HepG2 (cell line): ENCODE data around the gene ERRFI1. TPM values are rescaled to one million over a fixed set of nuclear protein-coding genes. Genes with fewer than 3 reads are reported as not detected.

Source experiments
- ADNP ChIP-seq: sonication (generic); formaldehyde crosslinking; IDR thresholded peaks from 2 replicates; pipeline ENCODE4 v1.4.0; 2020; ENCODE audit warnings: missing genetic modification reagents
- ARNT2 ChIP-seq: sonication (generic); formaldehyde crosslinking; IDR thresholded peaks from 2 replicates; pipeline ENCODE4 v1.8.0; 2022; ENCODE audit warnings: mild to moderate bottlenecking, low read depth, missing genetic modification reagents, moderate library complexity
- ARNTL ChIP-seq: sonication (generic); formaldehyde crosslinking; IDR thresholded peaks from 2 replicates; pipeline ENCODE4 v1.4.0; 2020; ENCODE audit warnings: mild to moderate bottlenecking, missing genetic modification reagents
- ATM ChIP-seq: fragments of 450-650 bp; IDR thresholded peaks from 2 replicates; pipeline ENCODE4 v1.7.1; 2017; ENCODE audit warnings: mild to moderate bottlenecking, borderline replicate concordance
- BRD4 ChIP-seq: sonication (generic); formaldehyde crosslinking; IDR thresholded peaks from 2 replicates; pipeline ENCODE4 v1.4.0; 2020; ENCODE audit warnings: missing genetic modification reagents
- CTCF ChIP-seq: sonication (generic); formaldehyde crosslinking; IDR thresholded peaks from 2 replicates; pipeline ENCODE4 v1.5.0; 2020; ENCODE audit warnings: mild to moderate bottlenecking, missing genetic modification reagents, moderate library complexity
- EZH2 ChIP-seq: conservative IDR thresholded peaks from 2 replicates; pipeline ENCODE4 v1.6.1; 2012; ENCODE audit warnings: mild to moderate bottlenecking, low read depth, low read length, moderate library complexity
- KAT7 ChIP-seq: IDR thresholded peaks from 2 replicates; pipeline ENCODE4 v1.6.1; 2018; ENCODE audit warnings: borderline replicate concordance, missing compliant biosample characterization
- MLLT10 ChIP-seq: sonication (generic); formaldehyde crosslinking; IDR thresholded peaks from 2 replicates; pipeline ENCODE4 v1.4.0; 2020; ENCODE audit warnings: missing genetic modification reagents
- NPAS2 ChIP-seq: sonication (generic); formaldehyde crosslinking; IDR thresholded peaks from 2 replicates; pipeline ENCODE4 v1.8.0; 2022; ENCODE audit warnings: mild to moderate bottlenecking, missing genetic modification reagents, borderline replicate concordance
- PHF5A ChIP-seq: IDR thresholded peaks from one replicate; pipeline ENCODE4 v1.6.1; 2018; ENCODE audit warnings: low read depth, missing genetic modification reagents; ENCODE audit not compliant: unreplicated experiment
- PRMT3 ChIP-seq: sonication (generic); formaldehyde crosslinking; IDR thresholded peaks from 2 replicates; pipeline ENCODE4 v1.8.1; 2022; ENCODE audit warnings: low read depth, mild to moderate bottlenecking, moderate library complexity, missing genetic modification reagents, borderline replicate concordance
- SATB2 ChIP-seq: sonication (generic); formaldehyde crosslinking; IDR thresholded peaks from 2 replicates; pipeline ENCODE4 v1.5.0; 2020; ENCODE audit warnings: missing genetic modification reagents
- SCMH1 ChIP-seq: sonication (generic); formaldehyde crosslinking; IDR thresholded peaks from 2 replicates; pipeline ENCODE4 v1.9.0; 2021; ENCODE audit warnings: missing genetic modification reagents, mild to moderate bottlenecking, borderline replicate concordance
- SOX5 ChIP-seq: IDR thresholded peaks from 2 replicates; pipeline ENCODE4 v1.6.1; 2016; ENCODE audit warnings: borderline replicate concordance
- TMF1 ChIP-seq: sonication (generic); formaldehyde crosslinking; IDR thresholded peaks from 2 replicates; pipeline ENCODE4 v1.8.1; 2022; ENCODE audit warnings: low read depth, missing genetic modification reagents
- ZBTB14 ChIP-seq: sonication (generic); formaldehyde crosslinking; IDR thresholded peaks from 2 replicates; pipeline ENCODE4 v1.4.0; 2020; ENCODE audit warnings: missing genetic modification reagents
- ZNF3 ChIP-seq: IDR thresholded peaks from 2 replicates; pipeline ENCODE4 v1.7.0; 2017; ENCODE audit warnings: inconsistent platforms
- ZNF724P ChIP-seq: sonication (generic); formaldehyde crosslinking; IDR thresholded peaks from 2 replicates; pipeline ENCODE4 v1.8.0; 2022; ENCODE audit warnings: missing genetic modification reagents, borderline replicate concordance
- ZNF773 ChIP-seq: sonication (generic); formaldehyde crosslinking; IDR thresholded peaks from 2 replicates; pipeline ENCODE4 v1.4.0; 2020; ENCODE audit warnings: missing genetic modification reagents, borderline replicate concordance
- ZNF883 ChIP-seq: sonication (generic); formaldehyde crosslinking; IDR thresholded peaks from 2 replicates; pipeline ENCODE4 v1.5.1; 2020; ENCODE audit warnings: mild to moderate bottlenecking, missing genetic modification reagents; ENCODE audit errors: not compliant biosample characterization
- polyA plus RNA-seq, 8 experiments: library from polyadenylated mRNA; depleted of rRNA in 3 of 8; stranded (reverse) in 7 of 8; unstranded in 1 of 8; fragments of >200 nt; fragmentation: Illumina TruSeq in 4 of 8; extraction: Trizol in 4 of 8; gene quantifications; 2 replicates each; pipeline versions ENCODE4 v1.2.1 to v1.2.3, GENCODE V29; 2011 to 2016; ENCODE audit warnings: low read depth in 4 of 8, missing spikeins in 1 of 8, mixed read lengths in 1 of 8; ENCODE audit not compliant: insufficient read depth in 1 of 8
- total RNA-seq, 5 experiments: library from RNA; depleted of rRNA; stranded (reverse); fragments of >200 nt; fragmentation: Illumina TruSeq; extraction: Trizol; gene quantifications; 2 replicates each; pipeline ENCODE4 v1.2.3, GENCODE V29; 2016; ENCODE audit warnings: low read depth in 1 of 5
- TF ChIP-seq, protein P1 (sequence below): sonication (generic); formaldehyde crosslinking; IDR thresholded peaks from 2 replicates; pipeline ENCODE4 v1.5.0; 2020; ENCODE audit warnings: missing genetic modification reagents
- TF ChIP-seq, protein P2 (sequence below): sonication (generic); formaldehyde crosslinking; IDR thresholded peaks from 2 replicates; pipeline ENCODE4 v1.4.0; 2020; ENCODE audit warnings: missing genetic modification reagents

Gene ERRFI1
- total and polyA plus RNA-seq, 2 of the 13 experiments (the other 11 are each of a cell fraction or from before 2014, with no cell fraction given), result 84.4 to 753 TPM

- TF ChIP-seq TMF1 (CRISPR knock-in tag) (no peak; the same call in 1 of the 2 replicates), ATM (no peak), ARNT2 (CRISPR knock-in tag) (peak; percentile 70; the same call in 1 of the 2 replicates), SATB2 (no peak), ZNF883 (CRISPR knock-in tag) (peak; percentile 38), KAT7 (CRISPR knock-in tag) (peak; percentile 65), SOX5 (peak; percentile 42; the same call in 1 of the 2 replicates), MLLT10 (CRISPR knock-in tag) (no peak), NPAS2 (CRISPR knock-in tag) (no peak), SCMH1 (CRISPR knock-in tag) (no peak), ZNF3 (CRISPR knock-in tag) (0 out of 2 replicates have a peak, but pooled peaks have one; percentile 26), ZNF724P (peak; percentile 66), ZNF773 (CRISPR knock-in tag) (peak; percentile 84; the same call in 1 of the 2 replicates), ZBTB14 (CRISPR knock-in tag) (no peak), ARNTL (no peak; the same call in 1 of the 2 replicates), BRD4 (CRISPR knock-in tag) (no peak), EZH2 (no peak), ADNP (CRISPR knock-in tag) (no peak), PHF5A (CRISPR knock-in tag) (no peak), PRMT3 (CRISPR knock-in tag) (no peak), CTCF (CRISPR knock-in tag) (peak; percentile 21; the same call in 1 of the 2 replicates)
- TF ChIP-seq, protein P1, sequence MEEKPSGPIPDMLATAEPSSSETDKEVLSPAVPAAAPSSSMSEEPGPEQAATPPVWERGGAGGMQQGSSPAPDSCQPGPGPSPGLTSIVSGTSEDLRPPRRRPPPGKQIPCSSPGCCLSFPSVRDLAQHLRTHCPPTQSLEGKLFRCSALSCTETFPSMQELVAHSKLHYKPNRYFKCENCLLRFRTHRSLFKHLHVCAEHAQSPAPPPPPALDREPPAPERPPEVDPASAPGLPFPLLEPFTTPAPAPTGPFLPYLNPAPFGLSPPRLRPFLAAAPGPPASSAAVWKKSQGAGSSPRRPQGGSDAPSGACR (CRISPR knock-in tag), result no peak
- TF ChIP-seq, protein P2, sequence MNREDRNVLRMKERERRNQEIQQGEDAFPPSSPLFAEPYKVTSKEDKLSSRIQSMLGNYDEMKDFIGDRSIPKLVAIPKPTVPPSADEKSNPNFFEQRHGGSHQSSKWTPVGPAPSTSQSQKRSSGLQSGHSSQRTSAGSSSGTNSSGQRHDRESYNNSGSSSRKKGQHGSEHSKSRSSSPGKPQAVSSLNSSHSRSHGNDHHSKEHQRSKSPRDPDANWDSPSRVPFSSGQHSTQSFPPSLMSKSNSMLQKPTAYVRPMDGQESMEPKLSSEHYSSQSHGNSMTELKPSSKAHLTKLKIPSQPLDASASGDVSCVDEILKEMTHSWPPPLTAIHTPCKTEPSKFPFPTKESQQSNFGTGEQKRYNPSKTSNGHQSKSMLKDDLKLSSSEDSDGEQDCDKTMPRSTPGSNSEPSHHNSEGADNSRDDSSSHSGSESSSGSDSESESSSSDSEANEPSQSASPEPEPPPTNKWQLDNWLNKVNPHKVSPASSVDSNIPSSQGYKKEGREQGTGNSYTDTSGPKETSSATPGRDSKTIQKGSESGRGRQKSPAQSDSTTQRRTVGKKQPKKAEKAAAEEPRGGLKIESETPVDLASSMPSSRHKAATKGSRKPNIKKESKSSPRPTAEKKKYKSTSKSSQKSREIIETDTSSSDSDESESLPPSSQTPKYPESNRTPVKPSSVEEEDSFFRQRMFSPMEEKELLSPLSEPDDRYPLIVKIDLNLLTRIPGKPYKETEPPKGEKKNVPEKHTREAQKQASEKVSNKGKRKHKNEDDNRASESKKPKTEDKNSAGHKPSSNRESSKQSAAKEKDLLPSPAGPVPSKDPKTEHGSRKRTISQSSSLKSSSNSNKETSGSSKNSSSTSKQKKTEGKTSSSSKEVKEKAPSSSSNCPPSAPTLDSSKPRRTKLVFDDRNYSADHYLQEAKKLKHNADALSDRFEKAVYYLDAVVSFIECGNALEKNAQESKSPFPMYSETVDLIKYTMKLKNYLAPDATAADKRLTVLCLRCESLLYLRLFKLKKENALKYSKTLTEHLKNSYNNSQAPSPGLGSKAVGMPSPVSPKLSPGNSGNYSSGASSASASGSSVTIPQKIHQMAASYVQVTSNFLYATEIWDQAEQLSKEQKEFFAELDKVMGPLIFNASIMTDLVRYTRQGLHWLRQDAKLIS (CRISPR knock-in tag), result peak; percentile 37; the same call in 1 of the 2 replicates
Measured at GRCh38 chr1:8026153-8026975, at the start of gene ERRFI1 (continued).
